ENCODE data around the gene TXNDC11.

DNA sequence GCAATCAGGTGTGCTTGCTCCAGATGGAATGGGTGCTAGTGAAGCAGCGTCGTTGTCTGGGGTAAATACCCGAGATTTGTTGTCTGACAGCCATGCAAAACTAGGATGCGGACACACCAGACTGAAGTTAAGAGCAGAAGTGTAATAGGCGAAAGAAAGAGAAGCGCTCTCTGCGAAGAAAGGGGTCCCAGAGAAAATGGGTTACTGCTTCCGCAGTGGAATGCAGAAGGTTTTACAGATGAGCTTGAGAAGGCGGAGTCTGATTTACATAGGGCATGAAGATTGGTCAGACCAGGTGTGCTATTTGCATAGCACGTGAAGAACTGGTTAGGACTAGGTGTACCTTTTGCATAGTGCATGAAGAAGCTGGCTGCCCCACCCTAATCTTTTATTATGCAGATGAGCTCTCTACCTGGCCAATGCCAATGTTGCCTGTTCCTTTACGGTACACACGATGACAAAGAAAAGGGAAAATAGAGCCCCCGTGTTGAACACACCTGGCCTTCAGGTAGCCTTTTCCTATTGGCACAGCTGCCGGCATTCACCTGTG is 106.4 kb downstream of the TXNDC11 start:
- TF ChIP-seq, protein P1, sequence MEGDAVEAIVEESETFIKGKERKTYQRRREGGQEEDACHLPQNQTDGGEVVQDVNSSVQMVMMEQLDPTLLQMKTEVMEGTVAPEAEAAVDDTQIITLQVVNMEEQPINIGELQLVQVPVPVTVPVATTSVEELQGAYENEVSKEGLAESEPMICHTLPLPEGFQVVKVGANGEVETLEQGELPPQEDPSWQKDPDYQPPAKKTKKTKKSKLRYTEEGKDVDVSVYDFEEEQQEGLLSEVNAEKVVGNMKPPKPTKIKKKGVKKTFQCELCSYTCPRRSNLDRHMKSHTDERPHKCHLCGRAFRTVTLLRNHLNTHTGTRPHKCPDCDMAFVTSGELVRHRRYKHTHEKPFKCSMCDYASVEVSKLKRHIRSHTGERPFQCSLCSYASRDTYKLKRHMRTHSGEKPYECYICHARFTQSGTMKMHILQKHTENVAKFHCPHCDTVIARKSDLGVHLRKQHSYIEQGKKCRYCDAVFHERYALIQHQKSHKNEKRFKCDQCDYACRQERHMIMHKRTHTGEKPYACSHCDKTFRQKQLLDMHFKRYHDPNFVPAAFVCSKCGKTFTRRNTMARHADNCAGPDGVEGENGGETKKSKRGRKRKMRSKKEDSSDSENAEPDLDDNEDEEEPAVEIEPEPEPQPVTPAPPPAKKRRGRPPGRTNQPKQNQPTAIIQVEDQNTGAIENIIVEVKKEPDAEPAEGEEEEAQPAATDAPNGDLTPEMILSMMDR (IDR thresholded peaks at IDR 0.05) = no peak
- TF ChIP-seq POLR2A (IDR thresholded peaks at IDR 0.05) = no peak

Data from testis (tissue), 2 donors.